Measurements from ENCODE around the gene USP49.
"Not testable (repeated sequence)": the region's sequence is repeated elsewhere in the genome, so short reads cannot be mapped to it uniquely, and the experiment has no call there.

USP49 gene

DNA sequence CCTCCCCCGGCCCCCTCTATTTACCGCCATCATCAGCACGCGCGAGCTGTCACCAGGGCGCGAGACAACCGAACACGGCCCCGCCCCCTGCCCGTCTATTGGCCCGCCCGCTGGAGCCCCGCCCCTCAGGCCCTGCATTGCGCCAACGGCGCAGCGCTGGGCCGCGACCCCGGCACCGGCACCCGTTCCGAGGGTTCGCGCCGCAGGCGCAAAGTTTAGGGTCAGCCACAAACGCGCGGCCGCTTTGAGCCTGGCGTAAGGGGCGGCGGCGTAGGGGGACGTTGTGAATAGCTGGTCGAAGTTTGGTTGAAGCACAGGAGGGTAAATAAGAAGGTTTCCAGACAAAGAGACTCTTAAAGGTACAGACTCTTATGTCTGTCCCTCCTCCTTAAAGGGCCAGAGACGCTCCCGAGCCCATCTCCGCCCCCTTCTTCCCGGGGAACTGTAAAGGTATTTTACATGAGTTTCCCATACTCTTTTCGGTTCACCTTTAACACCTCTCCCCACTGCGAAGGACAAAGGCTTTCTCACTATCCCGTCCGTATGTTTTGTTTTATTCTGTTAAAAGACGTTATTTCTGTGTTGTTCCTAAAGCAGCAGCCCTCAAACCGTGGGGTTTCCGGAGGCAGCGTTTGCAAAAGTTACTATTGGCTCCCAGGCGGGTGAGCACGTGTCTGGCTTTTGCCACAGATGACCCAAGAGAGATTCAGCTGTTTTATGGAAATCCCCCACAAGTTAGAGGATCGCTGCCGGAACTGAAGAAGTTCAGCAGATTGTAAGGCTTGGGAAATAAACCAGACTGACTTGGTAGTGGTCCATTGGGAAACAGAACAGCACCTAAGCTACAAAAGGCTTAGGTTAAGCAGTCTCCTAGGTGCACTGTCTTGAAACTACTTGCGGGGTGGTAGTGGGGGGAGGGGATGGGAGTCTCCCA lies at the start of gene USP49:
USP49 (minus strand) TSS at position 76 of the 934 bp plus-strand sequence. CDS start 88,392 bp downstream, outside the sequence.
- peak; percentile 92 for DNase-seq (ENCODE audit: low spot score)
- TF ChIP-seq, protein P1, sequence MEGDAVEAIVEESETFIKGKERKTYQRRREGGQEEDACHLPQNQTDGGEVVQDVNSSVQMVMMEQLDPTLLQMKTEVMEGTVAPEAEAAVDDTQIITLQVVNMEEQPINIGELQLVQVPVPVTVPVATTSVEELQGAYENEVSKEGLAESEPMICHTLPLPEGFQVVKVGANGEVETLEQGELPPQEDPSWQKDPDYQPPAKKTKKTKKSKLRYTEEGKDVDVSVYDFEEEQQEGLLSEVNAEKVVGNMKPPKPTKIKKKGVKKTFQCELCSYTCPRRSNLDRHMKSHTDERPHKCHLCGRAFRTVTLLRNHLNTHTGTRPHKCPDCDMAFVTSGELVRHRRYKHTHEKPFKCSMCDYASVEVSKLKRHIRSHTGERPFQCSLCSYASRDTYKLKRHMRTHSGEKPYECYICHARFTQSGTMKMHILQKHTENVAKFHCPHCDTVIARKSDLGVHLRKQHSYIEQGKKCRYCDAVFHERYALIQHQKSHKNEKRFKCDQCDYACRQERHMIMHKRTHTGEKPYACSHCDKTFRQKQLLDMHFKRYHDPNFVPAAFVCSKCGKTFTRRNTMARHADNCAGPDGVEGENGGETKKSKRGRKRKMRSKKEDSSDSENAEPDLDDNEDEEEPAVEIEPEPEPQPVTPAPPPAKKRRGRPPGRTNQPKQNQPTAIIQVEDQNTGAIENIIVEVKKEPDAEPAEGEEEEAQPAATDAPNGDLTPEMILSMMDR (IDR thresholded peaks at IDR 0.05) = no peak
- Histone ChIP-seq H3K27ac (peak within 1 kb of the TSS; percentile 49 to 83), H3K4me3 (peak within 1 kb of the TSS; percentile 92)

DNA sequence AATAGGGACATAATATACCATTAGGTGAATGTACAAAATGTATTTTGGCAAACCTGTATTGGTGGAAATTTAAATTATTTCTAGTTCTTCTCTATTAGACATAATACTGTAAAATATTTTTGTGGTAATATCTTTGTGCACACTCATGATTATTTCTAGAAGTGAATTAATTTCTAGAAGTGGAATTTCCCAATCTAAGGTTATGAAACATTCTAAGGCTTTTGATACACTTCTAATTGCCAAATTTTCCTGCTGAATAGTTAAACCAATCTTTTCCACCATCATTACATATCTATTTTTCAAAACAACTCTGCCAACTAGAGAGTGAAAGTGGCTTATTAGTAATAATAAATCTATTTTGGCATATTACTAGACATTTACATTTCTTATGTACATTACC lies 48.3 kb upstream of the USP49 start:
- DNase-seq (ENCODE audit: low spot score) = no peak
- TF ChIP-seq, protein P1 (IDR thresholded peaks at IDR 0.05) = no peak
- H3K4me3 ChIP-seq = no peak overlapping the region
- no peak overlapping the region for H3K27ac ChIP-seq

DNA sequence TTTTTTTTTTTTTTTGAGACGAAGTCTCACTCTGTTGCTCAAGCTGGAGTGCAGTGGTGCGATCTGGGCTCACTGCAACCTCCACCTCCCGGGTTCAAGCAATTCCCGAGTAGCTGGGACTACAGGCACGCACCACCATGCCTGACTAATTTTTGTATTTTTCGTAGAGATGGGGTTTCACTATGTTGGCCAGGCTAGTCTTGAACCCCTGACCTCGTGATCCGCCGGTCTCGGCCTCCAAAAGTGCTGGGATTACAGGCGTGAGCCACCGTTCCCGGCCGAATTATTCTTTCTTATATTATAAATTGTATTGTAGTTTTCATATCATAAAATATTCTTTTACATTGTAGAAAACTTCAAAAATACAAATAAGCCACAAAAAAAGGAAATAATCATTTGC lies 47.7 kb upstream of the USP49 start:
- H3K4me3 ChIP-seq; DNase-seq (ENCODE audit: low spot score); H3K27ac ChIP-seq: not testable (repeated sequence)

DNA sequence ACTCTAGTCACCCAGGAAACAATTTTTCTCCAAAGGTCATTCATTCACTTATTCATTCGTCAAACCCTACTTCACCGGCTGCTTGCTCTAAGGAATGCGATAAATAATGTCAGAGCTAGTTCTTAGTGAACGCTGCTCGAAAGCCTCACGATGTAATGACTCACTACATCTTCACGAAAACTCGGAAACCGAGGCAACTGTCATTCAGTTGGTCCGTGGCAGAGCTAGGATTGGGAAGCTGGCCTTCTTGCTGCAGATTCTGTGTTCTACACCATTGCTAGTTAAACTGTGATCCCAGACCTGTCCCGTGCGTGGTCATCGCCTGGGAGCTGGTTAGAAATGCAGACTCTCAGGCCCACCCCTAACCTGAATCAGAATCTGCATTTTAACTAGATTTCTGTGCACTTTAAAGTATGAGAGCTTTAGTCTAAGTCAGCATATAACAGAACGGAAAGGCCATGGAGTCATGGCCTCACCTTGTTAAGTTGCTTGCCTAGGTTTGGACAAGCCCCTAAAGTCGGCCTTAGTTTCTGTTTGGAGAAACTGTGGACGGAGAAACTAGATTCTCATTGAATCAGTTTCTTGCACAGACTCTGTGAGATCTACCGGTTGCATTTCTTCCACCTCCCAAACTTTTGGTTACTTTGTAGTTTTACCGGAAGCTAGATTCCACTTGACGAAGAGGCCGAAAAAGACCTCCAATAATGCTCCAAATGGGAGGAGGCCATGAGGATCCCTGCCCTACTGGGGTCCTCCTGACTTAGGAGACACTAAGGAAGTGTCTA lies 47.1 kb upstream of the USP49 start:
- Histone ChIP-seq H3K4me3 (peak overlapping the region; percentile 92), H3K27ac (peak overlapping the region; percentile 61 to 87)
- TF ChIP-seq, protein P1 (IDR thresholded peaks at IDR 0.05) = no peak
- no peak for DNase-seq (ENCODE audit: low spot score)

DNA sequence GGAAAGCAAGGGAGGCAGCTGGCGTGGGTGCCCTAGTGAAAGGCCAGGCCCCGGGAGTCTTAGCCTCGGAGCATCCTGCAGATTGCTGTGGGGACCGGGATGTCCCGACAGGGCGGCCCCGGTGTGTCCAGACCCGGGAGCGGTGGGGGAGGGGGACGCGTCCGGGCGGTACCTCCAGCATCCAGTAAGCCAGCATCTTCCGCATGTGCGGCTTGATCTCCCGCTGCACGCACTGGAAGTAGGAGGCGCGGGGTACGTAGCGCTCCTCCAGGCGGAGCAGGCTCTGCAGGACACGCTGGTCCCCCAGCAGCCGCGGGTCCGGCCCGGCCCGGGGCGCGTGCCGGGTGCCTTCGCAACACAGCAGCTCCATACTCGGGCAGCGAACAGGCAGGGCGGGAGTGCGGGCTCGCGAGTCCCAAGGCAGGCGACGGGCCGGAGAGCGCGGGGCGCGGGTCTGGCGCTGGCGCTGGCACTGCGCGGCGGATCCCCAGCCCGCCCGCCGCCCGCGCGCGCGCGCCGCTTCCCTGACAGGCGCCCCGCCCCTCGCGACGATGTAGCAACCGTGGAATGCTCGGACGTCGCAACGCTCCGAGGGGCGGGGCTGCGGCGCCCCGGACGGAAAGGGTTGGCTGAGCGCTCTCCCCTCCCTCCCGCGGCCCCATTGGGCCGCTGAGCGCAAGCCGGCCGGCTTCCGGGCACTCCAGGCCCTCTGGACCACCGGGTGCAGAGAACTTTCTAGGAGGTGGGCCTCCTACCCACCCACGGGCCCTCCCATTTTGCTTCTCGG lies 46.3 kb upstream of the USP49 start, which contains the start of gene CCND3:
CCND3 (minus strand) TSS at position 529 of the 787 bp plus-strand sequence; CDS start at position 370, 159 bp downstream.
- Histone ChIP-seq H3K4me3 (peak within 1 kb of the TSS; percentile 92), H3K27ac (peak within 1 kb of the TSS; percentile 61 to 87)
- peak; percentile 90 for DNase-seq (ENCODE audit: low spot score)
- TF ChIP-seq, protein P1 (IDR thresholded peaks at IDR 0.05) = no peak

DNA sequence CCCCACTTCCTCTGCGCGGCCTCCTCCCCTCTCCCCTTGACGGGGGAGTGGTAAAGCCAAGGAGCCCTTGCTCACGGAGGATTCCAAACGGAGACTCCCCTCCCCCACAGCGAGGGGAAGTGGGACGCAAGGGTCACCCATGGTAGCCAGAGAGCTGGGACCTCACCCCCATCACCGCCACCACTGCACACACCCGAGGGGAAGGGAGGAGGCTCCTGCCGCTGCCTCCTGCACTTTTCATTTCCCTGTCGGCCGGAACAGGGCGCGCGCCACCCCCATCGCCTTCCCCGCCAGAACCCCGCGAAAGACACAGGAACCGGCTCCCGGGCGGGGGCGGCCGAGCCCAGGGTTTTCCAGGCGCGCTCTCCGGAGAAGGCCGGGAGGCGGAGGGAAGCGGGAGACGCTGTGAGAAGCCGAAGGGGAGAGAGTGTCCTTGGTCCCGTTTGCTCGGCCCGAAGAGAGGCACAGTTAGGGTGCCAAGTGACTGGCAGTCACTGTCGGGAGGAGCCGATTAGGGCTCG lies 45.6 kb upstream of the USP49 start:
- DNase-seq (ENCODE audit: low spot score) = peak; percentile 76
- H3K27ac ChIP-seq = peak overlapping the region; percentile 61 to 87
- H3K4me3 ChIP-seq = peak overlapping the region; percentile 92
- TF ChIP-seq, protein P1 (IDR thresholded peaks at IDR 0.05) = no peak
